Measurements from ENCODE around the gene MEAK7. TPM values are rescaled to one million over a fixed set of nuclear protein-coding genes. Genes with fewer than 3 reads are reported as not detected.

The MEAK7 gene
- total RNA-seq, 1 donor from 2014 or later, result 28.5 TPM

DNA sequence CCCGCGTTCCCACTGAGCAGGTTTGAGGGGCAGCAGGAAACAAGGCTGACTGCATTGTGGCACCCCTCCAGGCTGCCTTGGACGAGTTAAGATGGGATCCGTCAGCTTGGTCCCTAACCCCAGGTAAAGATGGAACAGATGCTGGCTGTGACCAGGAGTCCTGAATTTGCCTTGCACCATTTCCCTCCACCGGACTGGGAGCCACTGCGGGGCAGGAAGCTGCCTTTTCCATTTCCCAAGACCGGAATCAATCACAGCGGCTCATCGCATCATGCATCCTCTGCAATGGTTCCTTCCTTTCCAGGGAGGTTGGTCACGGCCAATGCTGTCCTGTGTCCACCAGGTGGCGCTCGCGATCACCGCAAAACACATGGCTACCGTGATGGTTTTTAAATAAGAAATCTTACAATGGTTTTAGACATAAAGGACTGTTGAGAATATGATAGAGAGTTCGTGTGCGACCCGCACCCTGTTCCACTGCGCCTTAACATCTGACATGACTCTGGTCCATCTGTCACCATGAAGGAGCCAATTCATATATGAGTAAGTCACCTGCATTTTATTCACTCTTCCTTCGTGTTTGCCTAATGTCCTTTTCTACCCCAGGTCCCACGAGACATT is 6.8 kb upstream of the MEAK7 start:
- Histone ChIP-seq H3K27me3 (no peaks in the 10 kb centered on the region), H3K36me3 (no peaks in the 10 kb centered on the region), H3K4me1 (peaks cover 5% of the 10 kb centered on the region), H3K27ac (no peak overlapping the region), H3K9me3 (no peaks in the 10 kb centered on the region), H3K4me3 (no peak overlapping the region)
- TF ChIP-seq POLR2AphosphoS5 (IDR thresholded peaks at IDR 0.05; ENCODE audit: insufficient read depth in 1 of 2, low read depth in 1 of 2) (peak; percentile 52 to 89), POLR2A (IDR thresholded peaks at IDR 0.05) (no peak)
- TF ChIP-seq, protein P1, sequence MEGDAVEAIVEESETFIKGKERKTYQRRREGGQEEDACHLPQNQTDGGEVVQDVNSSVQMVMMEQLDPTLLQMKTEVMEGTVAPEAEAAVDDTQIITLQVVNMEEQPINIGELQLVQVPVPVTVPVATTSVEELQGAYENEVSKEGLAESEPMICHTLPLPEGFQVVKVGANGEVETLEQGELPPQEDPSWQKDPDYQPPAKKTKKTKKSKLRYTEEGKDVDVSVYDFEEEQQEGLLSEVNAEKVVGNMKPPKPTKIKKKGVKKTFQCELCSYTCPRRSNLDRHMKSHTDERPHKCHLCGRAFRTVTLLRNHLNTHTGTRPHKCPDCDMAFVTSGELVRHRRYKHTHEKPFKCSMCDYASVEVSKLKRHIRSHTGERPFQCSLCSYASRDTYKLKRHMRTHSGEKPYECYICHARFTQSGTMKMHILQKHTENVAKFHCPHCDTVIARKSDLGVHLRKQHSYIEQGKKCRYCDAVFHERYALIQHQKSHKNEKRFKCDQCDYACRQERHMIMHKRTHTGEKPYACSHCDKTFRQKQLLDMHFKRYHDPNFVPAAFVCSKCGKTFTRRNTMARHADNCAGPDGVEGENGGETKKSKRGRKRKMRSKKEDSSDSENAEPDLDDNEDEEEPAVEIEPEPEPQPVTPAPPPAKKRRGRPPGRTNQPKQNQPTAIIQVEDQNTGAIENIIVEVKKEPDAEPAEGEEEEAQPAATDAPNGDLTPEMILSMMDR (IDR thresholded peaks at IDR 0.05), result peak; percentile 84 to 95 (median 93)
- no peak for DNase-seq (ENCODE audit: extremely low spot score in 2 of 2)
- intact Hi-C loops (cut with DNase I), result loop anchor here (5.0 kb wide), 1 partner anchor 216 kb away; no protein-coding TSS in a partner anchor

DNA sequence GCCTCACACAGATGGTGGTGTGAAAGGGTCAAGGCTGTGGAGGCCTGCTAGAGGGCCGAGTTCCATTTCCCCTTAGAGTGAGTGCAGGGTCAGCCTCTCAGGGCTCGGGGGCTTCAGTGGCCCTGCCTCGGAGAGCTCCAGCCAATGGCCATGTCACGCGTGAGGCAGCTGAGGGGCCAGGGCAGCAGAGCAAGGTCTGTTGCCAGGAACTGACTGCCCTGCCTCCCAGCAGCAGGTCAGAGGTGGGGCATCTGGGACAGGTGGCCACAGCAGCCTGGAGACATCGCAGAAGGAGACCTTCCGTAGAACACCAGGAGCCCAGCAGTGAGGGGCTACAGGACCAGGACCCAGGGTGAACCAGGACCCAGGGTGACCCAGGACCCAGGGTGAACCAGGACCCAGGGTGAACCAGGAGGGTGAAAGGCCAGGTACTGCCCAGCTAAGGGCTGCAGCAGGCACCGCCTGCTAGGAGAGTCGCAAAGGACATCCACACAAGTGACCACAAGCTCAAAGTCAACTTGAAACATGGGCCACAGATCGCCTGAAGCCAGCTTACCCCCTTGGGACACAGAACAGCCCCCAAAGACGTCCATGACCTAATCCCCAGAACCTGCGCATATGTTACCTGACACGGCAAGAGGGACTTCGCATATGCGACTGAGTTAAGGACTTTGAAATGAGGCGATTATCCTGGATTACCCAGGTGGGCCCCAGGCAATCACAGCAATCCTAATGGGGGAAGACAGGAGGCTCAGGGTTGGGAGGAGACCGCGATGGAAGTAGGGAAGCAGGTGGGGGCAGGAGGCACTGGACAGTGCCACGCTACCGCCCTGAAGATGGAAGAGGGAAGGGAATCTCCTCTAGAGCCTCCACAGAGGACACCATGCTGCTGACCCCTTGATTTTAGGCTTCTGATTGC is 4.8 kb upstream of the MEAK7 start:
- Histone ChIP-seq H3K27me3 (no peaks in the 10 kb centered on the region), H3K4me3 (no peak overlapping the region), H3K27ac (no peak overlapping the region), H3K4me1 (peaks cover 16% of the 10 kb centered on the region), H3K9me3 (no peaks in the 10 kb centered on the region), H3K36me3 (no peaks in the 10 kb centered on the region)
- no peak for DNase-seq (ENCODE audit: extremely low spot score in 2 of 2)
- TF ChIP-seq POLR2A (IDR thresholded peaks at IDR 0.05) (no peak), POLR2AphosphoS5 (IDR thresholded peaks at IDR 0.05; ENCODE audit: insufficient read depth in 1 of 2, low read depth in 1 of 2) (no peak)
- TF ChIP-seq, protein P1 (IDR thresholded peaks at IDR 0.05), result no peak
- intact Hi-C loops (cut with DNase I), result no loop called here

DNA sequence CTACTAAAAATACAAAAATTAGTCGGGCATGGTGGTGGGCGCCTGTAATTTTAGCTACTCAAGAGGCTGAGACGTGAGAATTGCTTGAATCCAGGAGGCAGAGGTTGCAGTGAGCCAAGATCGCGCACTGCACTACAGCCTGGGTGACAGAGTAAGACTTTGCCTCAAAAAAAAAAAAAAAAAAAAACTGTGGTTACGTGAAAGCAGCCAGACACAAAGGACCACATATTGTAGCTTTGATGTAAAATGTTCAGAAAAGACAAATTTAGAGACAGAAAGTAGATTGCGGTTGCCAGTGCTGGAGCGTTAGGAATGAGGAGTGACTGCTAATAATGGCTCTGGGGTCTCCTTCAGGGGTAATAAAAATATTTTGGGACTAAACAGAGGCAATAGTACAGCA is 4.0 kb upstream of the MEAK7 start:
- H3K36me3 ChIP-seq, result no peaks in the 10 kb centered on the region
- no peaks in the 10 kb centered on the region for H3K9me3 ChIP-seq
- no peak for DNase-seq (ENCODE audit: extremely low spot score in 2 of 2)
- no peak overlapping the region for H3K27ac ChIP-seq
- no peak overlapping the region for H3K4me3 ChIP-seq
- H3K4me1 ChIP-seq, result peaks cover 21% of the 10 kb centered on the region
- TF ChIP-seq, protein P1 (IDR thresholded peaks at IDR 0.05), result no peak
- TF ChIP-seq POLR2AphosphoS5 (IDR thresholded peaks at IDR 0.05; ENCODE audit: insufficient read depth in 1 of 2, low read depth in 1 of 2) (no peak), POLR2A (IDR thresholded peaks at IDR 0.05) (no peak)
- intact Hi-C loops (cut with DNase I), result no loop called here
- H3K27me3 ChIP-seq, result no peaks in the 10 kb centered on the region

DNA sequence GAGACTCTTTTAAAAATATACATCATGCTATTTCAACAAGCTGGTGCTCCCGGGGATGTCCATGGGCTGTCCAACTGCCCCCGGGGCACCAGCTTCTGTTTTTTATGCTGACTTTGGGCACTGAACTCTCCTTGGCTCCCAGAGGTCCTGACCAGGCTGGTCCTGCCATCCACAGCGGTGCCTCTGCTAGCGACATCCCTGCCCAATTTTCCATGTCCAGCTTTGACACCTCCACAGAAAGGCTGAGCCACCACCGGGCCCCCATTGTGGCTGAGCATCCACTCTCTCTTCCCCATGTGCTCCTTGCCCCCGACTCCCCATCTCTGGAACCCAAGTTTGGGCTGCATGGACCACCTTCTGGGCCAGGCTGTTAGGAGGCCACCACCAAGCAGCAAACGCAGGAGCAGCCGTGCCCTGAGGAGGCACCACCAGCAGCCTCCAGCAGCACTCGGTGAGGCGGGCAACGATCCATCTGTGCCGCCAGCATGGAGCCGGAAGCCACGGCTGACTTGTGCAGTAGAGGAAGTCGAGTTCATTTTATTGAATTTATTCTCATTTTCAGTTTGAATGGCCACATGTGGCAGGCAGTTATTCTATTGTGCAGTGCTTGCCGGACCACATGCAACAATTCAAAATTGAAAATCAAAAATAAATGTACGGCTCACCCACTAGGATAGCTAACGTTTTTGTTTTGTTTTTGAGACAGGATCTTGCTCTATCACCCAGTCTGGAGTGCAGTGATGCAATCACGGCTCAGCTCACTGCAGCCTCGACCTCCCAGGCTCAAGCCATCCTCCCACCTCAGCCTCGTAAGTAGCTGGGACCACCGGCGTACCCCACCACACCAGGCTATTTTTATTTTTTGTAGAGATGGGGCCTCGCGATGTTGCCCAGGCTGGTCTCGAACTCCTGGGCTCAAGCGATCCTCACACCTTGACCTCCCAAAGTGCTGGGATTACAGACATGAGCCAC is 2.8 kb upstream of the MEAK7 start:
- no peak for DNase-seq (ENCODE audit: extremely low spot score in 2 of 2)
- Histone ChIP-seq H3K27me3 (no peaks in the 10 kb centered on the region), H3K4me1 (peaks cover 32% of the 10 kb centered on the region), H3K9me3 (no peaks in the 10 kb centered on the region), H3K27ac (no peak overlapping the region), H3K4me3 (no peak overlapping the region), H3K36me3 (no peaks in the 10 kb centered on the region)
- TF ChIP-seq, protein P1 (IDR thresholded peaks at IDR 0.05), result no peak
- no peak for TF ChIP-seq POLR2AphosphoS5 (IDR thresholded peaks at IDR 0.05; ENCODE audit: insufficient read depth in 1 of 2, low read depth in 1 of 2)
- no peak for TF ChIP-seq POLR2A (IDR thresholded peaks at IDR 0.05)
- intact Hi-C loops (cut with DNase I), result no loop called here
